Type B pancreatic cell (in vitro differentiated cells): ENCODE measurements around the gene SS18. TPM values are rescaled to one million over a fixed set of nuclear protein-coding genes. Genes with fewer than 3 reads are reported as not detected.
"Not testable (repeated sequence)": the region's sequence is repeated elsewhere in the genome, so short reads cannot be mapped to it uniquely, and the experiment has no call there.

ENCODE experiments used
- DNase-seq: peaks from one replicate; pipeline ENCODE4 v3.0.0; 2021; ENCODE audit warnings: mixed read lengths; ENCODE audit not compliant: unreplicated experiment; ENCODE audit errors: extremely low spot score
- H3K27ac Mint-ChIP-seq: 2 replicates; pipeline ENCODE4 v1.8.0; 2021; ENCODE audit warnings: mild to moderate bottlenecking, mixed read lengths
- H3K27me3 Mint-ChIP-seq: 2 replicates; pipeline ENCODE4 v1.8.0; 2021; ENCODE audit warnings: mixed read lengths
- H3K36me3 Mint-ChIP-seq: 2 replicates; pipeline ENCODE4 v1.8.0; 2021; ENCODE audit warnings: mixed read lengths
- H3K4me1 Mint-ChIP-seq: one replicate; pipeline ENCODE4 v1.8.0; 2021; ENCODE audit warnings: mixed read lengths; ENCODE audit not compliant: unreplicated experiment
- H3K4me3 Mint-ChIP-seq: 2 replicates; pipeline ENCODE4 v1.8.0; 2021; ENCODE audit warnings: mild to moderate bottlenecking, mixed read lengths
- H3K9me3 Mint-ChIP-seq: 2 replicates; pipeline ENCODE4 v1.8.0; 2021; ENCODE audit warnings: mixed read lengths
- CTCF ChIP-seq: fragments of 200-600 bp; sonication (generic); conservative IDR thresholded peaks from 2 replicates; pipeline ENCODE4 v1.5.0; 2021; ENCODE audit warnings: antibody characterized with exemption, mild to moderate bottlenecking
- long read RNA-seq: library from polyadenylated mRNA; unstranded; transcript quantifications from one replicate; pipeline ENCODE4 v2.0.0, GENCODE V29; 2020
- total RNA-seq: library from RNA; stranded (reverse); gene quantifications from 2 replicates; pipeline ENCODE4 v1.2.1, GENCODE V29; 2021; ENCODE audit warnings: low replicate concordance

The SS18 gene
- 77.1 and 85.7 TPM in 2 replicates for total RNA-seq
- long read RNA-seq, transcript SS18-201 (10 exons, 1,836 nt): major isoform, 136 of 234 reads
- long read RNA-seq, transcript SS18-203 (11 exons, 3,414 nt): minor isoform, 44 of 234 reads
- long read RNA-seq, partial matches to known transcripts: 15 of 234 reads
- long read RNA-seq, other reads (novel, unspliced or antisense): 37 of 234 reads

GRCh38 chr18:26090130-26091046, at the start of gene SS18:
Gene SS18, minus strand, starts transcription at chr18:26090613. Its CDS starts 44 bp downstream, at chr18:26090569.
- peak within 1 kb of the TSS; percentile 97 for H3K27ac Mint-ChIP-seq
- peaks cover 5% of the 10 kb centered on the region for H3K36me3 Mint-ChIP-seq
- H3K4me3 Mint-ChIP-seq: peak within 1 kb of the TSS; percentile 99
- H3K27me3 Mint-ChIP-seq: peaks cover 5% of the 10 kb centered on the region
- peak; percentile 33 for TF ChIP-seq CTCF
- H3K9me3 Mint-ChIP-seq: no peaks in the 10 kb centered on the region
- DNase-seq: peak; percentile 93
- peaks cover 20% of the 10 kb centered on the region for H3K4me1 Mint-ChIP-seq

GRCh38 chr18:26135548-26135947, 45.1 kb upstream of the SS18 start:
- no peak for DNase-seq
- Mint-ChIP-seq H3K27ac (no peak overlapping the region), H3K27me3 (peaks cover 3% of the 10 kb centered on the region)

GRCh38 chr18:26134107-26134506, 43.7 kb upstream of the SS18 start:
- Mint-ChIP-seq H3K9me3 (no peaks in the 10 kb centered on the region), H3K36me3 (no peaks in the 10 kb centered on the region), H3K4me1 (peaks cover 4% of the 10 kb centered on the region), H3K4me3 (peak overlapping the region; percentile 20), H3K27ac (no peak overlapping the region), H3K27me3 (peaks cover 3% of the 10 kb centered on the region)
- no peak for DNase-seq
- TF ChIP-seq CTCF: no peak

More at GRCh38 chr18:26135548-26135947, 45.1 kb upstream of the SS18 start:
- Mint-ChIP-seq H3K4me1 (peaks cover 4% of the 10 kb centered on the region), H3K36me3 (no peaks in the 10 kb centered on the region), H3K9me3 (no peaks in the 10 kb centered on the region), H3K4me3 (no peak overlapping the region)
- TF ChIP-seq CTCF: no peak

GRCh38 chr18:26133652-26134051, 43.2 kb upstream of the SS18 start, which contains the start of gene PSMA8:
Gene PSMA8, plus strand, starts transcription at chr18:26133869. Its CDS starts 97 bp downstream, at chr18:26133966.
- no peak for DNase-seq
- H3K36me3 Mint-ChIP-seq: no peaks in the 10 kb centered on the region
- H3K4me1 Mint-ChIP-seq: peaks cover 4% of the 10 kb centered on the region
- H3K27me3 Mint-ChIP-seq: peaks cover 3% of the 10 kb centered on the region
- TF ChIP-seq CTCF: no peak
- no peak within 1 kb of the TSS for H3K27ac Mint-ChIP-seq
- peak within 1 kb of the TSS; percentile 20 for H3K4me3 Mint-ChIP-seq
- H3K9me3 Mint-ChIP-seq: no peaks in the 10 kb centered on the region

GRCh38 chr18:26128192-26128591, 37.8 kb upstream of the SS18 start:
- not testable (repeated sequence) for H3K27me3 Mint-ChIP-seq, DNase-seq, H3K9me3 Mint-ChIP-seq, H3K27ac Mint-ChIP-seq, H3K4me1 Mint-ChIP-seq, H3K4me3 Mint-ChIP-seq, H3K36me3 Mint-ChIP-seq

GRCh38 chr18:26127786-26128185, 37.4 kb upstream of the SS18 start:
- no peaks in the 10 kb centered on the region for H3K36me3 Mint-ChIP-seq
- no peak overlapping the region for H3K27ac Mint-ChIP-seq
- no peak overlapping the region for H3K4me3 Mint-ChIP-seq
- H3K4me1 Mint-ChIP-seq: no peaks in the 10 kb centered on the region
- H3K27me3 Mint-ChIP-seq: no peaks in the 10 kb centered on the region
- no peak for DNase-seq
- no peak for TF ChIP-seq CTCF
- peaks cover 5% of the 10 kb centered on the region for H3K9me3 Mint-ChIP-seq

- not testable (repeated sequence) for DNase-seq, H3K36me3 Mint-ChIP-seq, H3K4me1 Mint-ChIP-seq, H3K9me3 Mint-ChIP-seq, H3K27ac Mint-ChIP-seq, H3K27me3 Mint-ChIP-seq, H3K4me3 Mint-ChIP-seq
Measured at GRCh38 chr18:26121994-26122393, 31.6 kb upstream of the SS18 start.
